PC-3 (cell line): ENCODE measurements around the gene IRAG1. TPM values are rescaled to one million over a fixed set of nuclear protein-coding genes. Genes with fewer than 3 reads are reported as not detected.
A peak's percentile ranks its signal among the peaks of the same experiment; 100 is the strongest.

Source experiments
- ATAC-seq: fragments of 200-7000 bp; cut with Tn5 transposase; 2 replicates; pipeline ENCODE4 v1.9.1; 2020; ENCODE audit warnings: mild to moderate bottlenecking, moderate library complexity
- Bru-seq: library from RNA; stranded (reverse); fragments of 400-500 nt; gene quantifications from one replicate; lab custom pipeline; 2021; lab: Mats Ljungman, UMichigan
- BruChase-seq, 2 experiments: library from RNA; stranded (reverse); fragments of 400-500 nt; gene quantifications; one replicate each; lab custom pipeline; 2021; lab: Mats Ljungman, UMichigan
- BruUV-seq: library from RNA; stranded (reverse); fragments of 400-500 nt; replicated peaks from 2 replicates; lab custom pipeline; 2021; lab: Mats Ljungman, UMichigan
- CTCF ChIA-PET: fragments of 300-600 bp; sonication (Branson Sonifier 250); formaldehyde crosslinking; loops from one replicate; lab custom pipeline; 2022; ENCODE audit warnings: antibody characterized with exemption; lab: Charles Lee
- POLR2A ChIA-PET: fragments of 300-600 bp; sonication (Branson Sonifier 250); formaldehyde crosslinking; loops from one replicate; lab custom pipeline; 2022; ENCODE audit warnings: antibody characterized with exemption; ENCODE audit not compliant: unreplicated experiment; lab: Charles Lee
- DNase-seq: peaks from one replicate; pipeline ENCODE4 v3.0.0-alpha.2; 2015
- H2AFZ ChIP-seq: fragments of 300-600 bp; sonication (generic); 2 replicates; pipeline ENCODE4 v1.6.0; 2016; ENCODE audit warnings: antibody characterized with exemption, low read length
- H3F3A ChIP-seq: fragments of 300-600 bp; sonication (generic); one replicate; pipeline ENCODE4 v1.6.0; 2017; ENCODE audit warnings: antibody characterized with exemption, low read length, control low read depth, mild to moderate bottlenecking; ENCODE audit not compliant: unreplicated experiment
- H3K27ac ChIP-seq: fragments of 300-600 bp; sonication (generic); 2 replicates; pipeline ENCODE4 v1.5.1; 2016; ENCODE audit warnings: mild to moderate bottlenecking, low read length
- H3K27me3 ChIP-seq: fragments of 300-600 bp; sonication (generic); 2 replicates; pipeline ENCODE4 v1.6.1; 2016; ENCODE audit warnings: low read length, mixed read lengths
- H3K36me3 ChIP-seq: fragments of 300-600 bp; sonication (generic); 2 replicates; pipeline ENCODE4 v1.6.1; 2016; ENCODE audit warnings: low read depth, mixed run types, low read length, mixed read lengths
- H3K4me1 ChIP-seq: fragments of 300-600 bp; sonication (generic); 2 replicates; pipeline ENCODE4 v1.5.1; 2016; ENCODE audit warnings: low read length; ENCODE audit not compliant: insufficient read depth
- H3K4me2 ChIP-seq: fragments of 300-600 bp; sonication (generic); 2 replicates; pipeline ENCODE4 v1.6.0; 2016; ENCODE audit warnings: low read length
- H3K4me3 ChIP-seq: fragments of 300-600 bp; sonication (generic); 2 replicates; pipeline ENCODE4 v1.5.1; 2016; ENCODE audit warnings: mild to moderate bottlenecking, low read length, mixed read lengths
- H3K79me2 ChIP-seq: fragments of 300-600 bp; sonication (generic); 2 replicates; pipeline ENCODE4 v1.6.1; 2017; ENCODE audit warnings: low read length, mixed read lengths
- H3K9ac ChIP-seq: fragments of 300-600 bp; sonication (generic); 2 replicates; pipeline ENCODE4 v1.6.0; 2016; ENCODE audit warnings: mild to moderate bottlenecking, low read length
- H3K9me2 ChIP-seq: fragments of 300-600 bp; sonication (generic); replicated peaks from 2 replicates; pipeline ENCODE4 v1.6.1; 2016; ENCODE audit warnings: mixed run types, low read length, mixed read lengths
- H3K9me3 ChIP-seq: fragments of 300-600 bp; sonication (generic); 2 replicates; pipeline ENCODE4 v1.6.1; 2016; ENCODE audit warnings: low read length, mixed read lengths
- H4K20me1 ChIP-seq: fragments of 300-600 bp; sonication (generic); 2 replicates; pipeline ENCODE4 v1.6.1; 2016; ENCODE audit warnings: low read length, mixed read lengths
- CTCF ChIP-seq: fragments of 300-600 bp; sonication (generic); conservative IDR thresholded peaks from 2 replicates; pipeline ENCODE4 v1.5.1; 2017; ENCODE audit warnings: antibody characterized with exemption, low read depth, mild to moderate bottlenecking, low read length
- EZH2 ChIP-seq: fragments of 300-600 bp; sonication (generic); IDR thresholded peaks from one replicate; pipeline ENCODE4 v1.6.1; 2017; ENCODE audit warnings: antibody characterized with exemption, mild to moderate bottlenecking, low read length; ENCODE audit not compliant: unreplicated experiment
- EZH2phosphoT487 ChIP-seq: fragments of 300-600 bp; sonication (generic); IDR thresholded peaks from 2 replicates; pipeline ENCODE4 v1.6.1; 2018; ENCODE audit warnings: mild to moderate bottlenecking, antibody characterized with exemption, low read length, borderline replicate concordance
- intact Hi-C: fragments of 100-400 bp; cut with micrococcal nuclease; formaldehyde crosslinking; loops from 2 replicates; pipeline ENCODE4 v1.9.0; 2023
- long read RNA-seq: library from polyadenylated mRNA; unstranded; transcript quantifications from one replicate; pipeline ENCODE4 v2.0.0, GENCODE V29; 2021; ENCODE audit not compliant: unreplicated experiment
- total RNA-seq: library from RNA; depleted of rRNA; stranded (reverse); fragments of >200 nt; gene quantifications from 2 replicates; pipeline ENCODE4 v1.2.3, GENCODE V29; 2014; rRNA removed

The IRAG1 gene
- total RNA-seq (0.29 TPM in 1 of 2 replicates, not detected in the other), Bru-seq, nascent RNA (percentile 9 among the genes with signal in this experiment), BruChase-seq, experiment 1, labeled RNA remaining after a 6-hour chase (percentile 7 among the genes with signal in this experiment), BruChase-seq, experiment 2, labeled RNA remaining after a 2-hour chase (percentile 15 among the genes with signal in this experiment)
- long read RNA-seq, partial matches to known transcripts, result 0 of 1 reads
- long read RNA-seq, other reads (novel, unspliced or antisense), result 1 of 1 reads

GRCh38 chr11:10693509-10694081 is at the start of gene IRAG1:
Gene IRAG1, minus strand, starts transcription at chr11:10693755. Its CDS starts 153 bp downstream, at chr11:10693602.
- H3K27ac ChIP-seq, result no peak within 1 kb of the TSS
- H2AFZ ChIP-seq, result no peak within 1 kb of the TSS
- peaks cover 8% of the 10 kb centered on the region; the same call in 1 of the 2 replicates for H3K4me1 ChIP-seq
- DNase-seq (no peak), ATAC-seq (no peak)
- no peaks in the 10 kb centered on the region for H3K27me3 ChIP-seq
- H3K9me3 ChIP-seq, result no peaks in the 10 kb centered on the region
- H3K4me3 ChIP-seq, result no peak within 1 kb of the TSS
- intact Hi-C loops, result no loop called here
- no peak within 1 kb of the TSS for H3K9ac ChIP-seq
- H3K9me2 ChIP-seq, result no peaks in the 10 kb centered on the region
- H3F3A ChIP-seq, result no peaks in the 10 kb centered on the region
- H3K4me2 ChIP-seq, result no peak within 1 kb of the TSS
- no peak for TF ChIP-seq EZH2
- H3K79me2 ChIP-seq, result no peaks in the 10 kb centered on the region
- POLR2A ChIA-PET, result no interaction called here
- no peaks in the 10 kb centered on the region for H4K20me1 ChIP-seq
- CTCF ChIA-PET, result no interaction called here
- H3K36me3 ChIP-seq, result no peaks in the 10 kb centered on the region
- no TSS peak for BruUV-seq

GRCh38 chr11:10742460-10743208 is 49.1 kb upstream of the IRAG1 start:
- no TSS peak for BruUV-seq
- Histone ChIP-seq H3K36me3 (no peaks in the 10 kb centered on the region), H3K9me2 (no peaks in the 10 kb centered on the region), H3K4me2 (peak overlapping the region; percentile 49), H3K9me3 (no peaks in the 10 kb centered on the region), H3K27ac (peak overlapping the region; percentile 50), H3K9ac (no peak overlapping the region), H3F3A (no peaks in the 10 kb centered on the region), H2AFZ (no peak overlapping the region), H3K79me2 (no peaks in the 10 kb centered on the region), H4K20me1 (no peaks in the 10 kb centered on the region), H3K27me3 (no peaks in the 10 kb centered on the region), H3K4me1 (peaks cover 22% of the 10 kb centered on the region), H3K4me3 (no peak overlapping the region)
- DNase-seq (peak; percentile 85), ATAC-seq (peak; percentile 99)
- POLR2A ChIA-PET, result interaction anchor here (0.6 kb wide), 1 partner anchor 304 kb away, joined by 4 read pairs; no protein-coding TSS in a partner anchor
- no peak for TF ChIP-seq EZH2phosphoT487
- TF ChIP-seq EZH2, result no peak
- TF ChIP-seq CTCF, result no peak
- intact Hi-C loops, result no loop called here
- CTCF ChIA-PET, result no interaction called here
